Thymus (tissue), 11 donors: ENCODE data around the gene PCID2. TPM values are rescaled to one million over a fixed set of nuclear protein-coding genes. Genes with fewer than 3 reads are reported as not detected.

ENCODE experiments used
- DNase-seq, 9 donors: peaks; one replicate each; pipeline ENCODE4 v3.0.0-alpha.2; 2013; ENCODE audit warnings: low spot score in 9 of 9, low read depth in 6 of 9, missing footprints in 1 of 9
- H3K27ac ChIP-seq, 2 donors: one replicate each; pipeline ENCODE4 v1.5.1; 2013; ENCODE audit warnings: control low read depth in 1 of 2, low read depth in 1 of 2, low read length in 1 of 2, mild to moderate bottlenecking in 1 of 2, moderate library complexity in 1 of 2
- H3K27me3 ChIP-seq, 2 donors: one replicate each; pipeline ENCODE4 v1.5.1; 2013; ENCODE audit warnings: low read length in 1 of 2; ENCODE audit not compliant: control insufficient read depth in 2 of 2, insufficient read depth in 1 of 2
- H3K36me3 ChIP-seq, 2 donors: one replicate each; pipeline ENCODE4 v1.5.1; 2013; ENCODE audit warnings: low read length in 1 of 2, mild to moderate bottlenecking in 1 of 2, moderate library complexity in 1 of 2; ENCODE audit not compliant: control insufficient read depth in 2 of 2, insufficient read depth in 2 of 2
- H3K4me1 ChIP-seq, 2 donors: one replicate each; pipeline ENCODE4 v1.5.1; 2013; ENCODE audit warnings: low read length in 2 of 2; ENCODE audit not compliant: control insufficient read depth in 2 of 2, insufficient read depth in 2 of 2
- H3K4me3 ChIP-seq, 2 donors: one replicate each; pipeline ENCODE4 v1.5.1; 2013; ENCODE audit warnings: low read length in 2 of 2, control low read depth in 1 of 2, mild to moderate bottlenecking in 1 of 2
- H3K9me3 ChIP-seq, 2 donors: one replicate each; pipeline ENCODE4 v1.5.1; 2013; ENCODE audit warnings: low read length in 1 of 2, mild to moderate bottlenecking in 1 of 2; ENCODE audit not compliant: control insufficient read depth in 2 of 2, insufficient read depth in 1 of 2
- WGBS: extraction: QIAGEN DNeasy Blood & Tissue Kit; methylation state at CpG from one replicate; pipeline ENCODE4 v1.1.7; 2013; 5-methylcytosine and 5-hydroxymethylcytosine counted together
- polyA plus RNA-seq: library from polyadenylated mRNA; stranded (reverse); fragments of 200-250 nt; gene quantifications from one replicate; pipeline ENCODE4 v1.2.3, GENCODE V29; 2013
- total RNA-seq: library from RNA; stranded (reverse); fragments of 120-200 nt; gene quantifications from one replicate; pipeline ENCODE4 v1.2.4, GENCODE V29; 2013
- donor health status: healthy.

PCID2 gene
- total and polyA plus RNA-seq, 2 donors, result 53.6 to 63.3 TPM

GRCh38 chr13:113224486-113224885 is 16.0 kb upstream of the PCID2 start:
- no peak for DNase-seq

GRCh38 chr13:113223070-113223469 is 14.6 kb upstream of the PCID2 start:
- H3K36me3 ChIP-seq, result peaks cover 69 to 74% of the 10 kb centered on the region in 2 donors

More at GRCh38 chr13:113224486-113224885, 16.0 kb upstream of the PCID2 start:
- WGBS, result 96% methylated on average over 10 of the region's 10 CpGs
- H3K36me3 ChIP-seq, result peaks cover 68 to 78% of the 10 kb centered on the region in 2 donors
- H3K4me1 ChIP-seq, result no peaks in the 10 kb centered on the region
- H3K27ac ChIP-seq, result no peak overlapping the region
- H3K4me3 ChIP-seq, result no peak overlapping the region
- H3K27me3 ChIP-seq, result no peaks in the 10 kb centered on the region
- H3K9me3 ChIP-seq, result no peaks in the 10 kb centered on the region

GRCh38 chr13:113220877-113221276 is 12.4 kb upstream of the PCID2 start:
- Histone ChIP-seq H3K36me3 (peaks cover 53 to 56% of the 10 kb centered on the region in 2 donors), H3K4me3 (no peak overlapping the region), H3K27me3 (no peaks in the 10 kb centered on the region), H3K9me3 (no peaks in the 10 kb centered on the region), H3K27ac (no peak overlapping the region), H3K4me1 (no peaks in the 10 kb centered on the region)
- 98% methylated on average over 7 of the region's 7 CpGs for WGBS
- peak in 1 of 9 donors; percentile 21 for DNase-seq

More at GRCh38 chr13:113223070-113223469, 14.6 kb upstream of the PCID2 start:
- Histone ChIP-seq H3K9me3 (no peaks in the 10 kb centered on the region), H3K27me3 (no peaks in the 10 kb centered on the region), H3K4me1 (no peaks in the 10 kb centered on the region), H3K4me3 (no peak overlapping the region), H3K27ac (no peak overlapping the region)
- DNase-seq, result no peak
- WGBS, result 98% methylated on average over 7 of the region's 7 CpGs

- no peak overlapping the region for H3K4me3 ChIP-seq
- DNase-seq, result no peak
- 92% methylated on average over 13 of the region's 13 CpGs for WGBS
- H3K9me3 ChIP-seq, result no peaks in the 10 kb centered on the region
- no peaks in the 10 kb centered on the region for H3K27me3 ChIP-seq
- no peaks in the 10 kb centered on the region for H3K4me1 ChIP-seq
- H3K27ac ChIP-seq, result no peak overlapping the region
- peaks cover 47 to 52% of the 10 kb centered on the region in 2 donors for H3K36me3 ChIP-seq
Observed at GRCh38 chr13:113220141-113220598, 11.7 kb upstream of the PCID2 start.

GRCh38 chr13:113219256-113219940 is 10.9 kb upstream of the PCID2 start:
- WGBS, result 97% methylated on average over 14 of the region's 14 CpGs
- DNase-seq, result no peak
- H3K9me3 ChIP-seq, result no peaks in the 10 kb centered on the region
- H3K36me3 ChIP-seq, result peaks cover 41 to 45% of the 10 kb centered on the region in 2 donors
- no peaks in the 10 kb centered on the region for H3K4me1 ChIP-seq
- H3K4me3 ChIP-seq, result no peak overlapping the region
- no peak overlapping the region for H3K27ac ChIP-seq
- H3K27me3 ChIP-seq, result no peaks in the 10 kb centered on the region

- 96% methylated on average over 3 of the region's 3 CpGs for WGBS
- Histone ChIP-seq H3K9me3 (no peaks in the 10 kb centered on the region), H3K36me3 (peaks cover 39 to 44% of the 10 kb centered on the region in 2 donors), H3K4me3 (no peak overlapping the region), H3K27me3 (no peaks in the 10 kb centered on the region), H3K4me1 (no peaks in the 10 kb centered on the region), H3K27ac (no peak overlapping the region)
- no peak for DNase-seq
Observed at GRCh38 chr13:113218586-113218985, 10.1 kb upstream of the PCID2 start.

- H3K27ac ChIP-seq, result no peak overlapping the region
- peaks cover 31% of the 10 kb centered on the region in 2 donors for H3K36me3 ChIP-seq
- no peaks in the 10 kb centered on the region for H3K4me1 ChIP-seq
- no peaks in the 10 kb centered on the region for H3K9me3 ChIP-seq
- 90% methylated on average over 7 of the region's 7 CpGs for WGBS
- no peak for DNase-seq
- no peak overlapping the region for H3K4me3 ChIP-seq
- no peaks in the 10 kb centered on the region for H3K27me3 ChIP-seq
Observed at GRCh38 chr13:113216254-113217048, 8.0 kb upstream of the PCID2 start.

GRCh38 chr13:113211774-113212173 is 3.3 kb upstream of the PCID2 start:
- DNase-seq, result peak in 1 of 9 donors; percentile 22
- H3K4me3 ChIP-seq, result no peak overlapping the region
- 97% methylated on average over 10 of the region's 10 CpGs for WGBS

GRCh38 chr13:113210833-113211232 is 2.4 kb upstream of the PCID2 start:
- Histone ChIP-seq H3K4me3 (no peak overlapping the region), H3K4me1 (peaks cover 4 to 10% of the 10 kb centered on the region in 2 donors), H3K9me3 (no peaks in the 10 kb centered on the region), H3K36me3 (peaks cover 9 to 17% of the 10 kb centered on the region in 2 donors), H3K27ac (no peak overlapping the region), H3K27me3 (no peaks in the 10 kb centered on the region)
- DNase-seq, result no peak
- 94% methylated on average over 6 of the region's 6 CpGs for WGBS

More at GRCh38 chr13:113211774-113212173, 3.3 kb upstream of the PCID2 start:
- no peaks in the 10 kb centered on the region for H3K9me3 ChIP-seq
- peaks cover 2 to 7% of the 10 kb centered on the region in 2 donors for H3K4me1 ChIP-seq
- H3K36me3 ChIP-seq, result peaks cover 9 to 10% of the 10 kb centered on the region in 2 donors
- H3K27ac ChIP-seq, result no peak overlapping the region
- H3K27me3 ChIP-seq, result no peaks in the 10 kb centered on the region
